HG02870 (cell line): Measurements from ENCODE around the gene EFCAB14.
"Not testable (repeated sequence)": the region's sequence is repeated elsewhere in the genome, so short reads cannot be mapped to it uniquely, and the experiment has no call there.

Experiments
- ATAC-seq: cut with Tn5 transposase; IDR thresholded peaks from one replicate; pipeline ENCODE4 v1.9.1; 2021; ENCODE audit warnings: mild to moderate bottlenecking, moderate library complexity; ENCODE audit not compliant: unreplicated experiment

EFCAB14 gene

GRCh38 chr1:46657775-46658174, 61.1 kb downstream of the EFCAB14 start:
- no peak for ATAC-seq

DNA sequence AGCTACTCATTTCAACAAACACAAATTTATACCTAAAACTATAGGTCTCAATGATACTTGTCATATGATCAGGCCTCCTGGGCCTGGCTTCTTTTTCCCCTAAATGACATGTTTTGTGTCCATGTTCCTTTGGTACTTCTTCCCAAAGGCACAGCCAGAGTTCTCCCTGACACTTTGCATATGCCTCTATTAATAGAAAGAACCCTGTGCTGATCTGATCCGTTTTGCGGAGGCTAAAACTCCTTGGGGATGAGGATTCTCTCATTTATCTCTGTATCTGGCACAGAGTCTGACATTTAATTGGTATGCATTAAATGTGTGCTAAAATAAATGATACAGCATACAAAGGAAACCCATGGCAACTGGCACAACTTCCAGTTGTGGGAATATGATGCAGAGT, 62.3 kb downstream of the EFCAB14 start:
- ATAC-seq = no peak

GRCh38 chr1:46655848-46656247, 63.1 kb downstream of the EFCAB14 start:
- ATAC-seq = no peak

GRCh38 chr1:46654698-46655097, 64.2 kb downstream of the EFCAB14 start:
- not testable (repeated sequence) for ATAC-seq

DNA sequence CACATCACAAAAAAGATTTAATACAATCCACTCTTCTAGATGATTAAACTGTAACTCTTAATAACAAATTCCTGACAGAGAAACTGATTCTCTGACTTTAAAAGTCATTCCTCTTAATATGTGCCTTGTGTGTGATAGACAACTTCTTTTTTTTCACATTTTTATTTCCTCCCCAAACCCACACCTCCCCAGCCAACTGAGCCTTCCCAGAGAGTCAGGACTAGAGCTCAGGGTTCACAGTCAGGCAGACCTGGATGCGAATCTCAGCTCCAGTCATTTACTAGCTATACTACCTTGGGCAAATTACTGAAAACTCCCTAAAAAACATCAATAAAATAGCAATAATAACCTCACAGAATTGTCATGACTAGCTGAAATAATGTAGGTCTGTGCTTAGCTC, 64.9 kb downstream of the EFCAB14 start:
- ATAC-seq = no peak

- no peak for ATAC-seq
Measured at GRCh38 chr1:46653405-46653958, 65.4 kb downstream of the EFCAB14 start.

DNA sequence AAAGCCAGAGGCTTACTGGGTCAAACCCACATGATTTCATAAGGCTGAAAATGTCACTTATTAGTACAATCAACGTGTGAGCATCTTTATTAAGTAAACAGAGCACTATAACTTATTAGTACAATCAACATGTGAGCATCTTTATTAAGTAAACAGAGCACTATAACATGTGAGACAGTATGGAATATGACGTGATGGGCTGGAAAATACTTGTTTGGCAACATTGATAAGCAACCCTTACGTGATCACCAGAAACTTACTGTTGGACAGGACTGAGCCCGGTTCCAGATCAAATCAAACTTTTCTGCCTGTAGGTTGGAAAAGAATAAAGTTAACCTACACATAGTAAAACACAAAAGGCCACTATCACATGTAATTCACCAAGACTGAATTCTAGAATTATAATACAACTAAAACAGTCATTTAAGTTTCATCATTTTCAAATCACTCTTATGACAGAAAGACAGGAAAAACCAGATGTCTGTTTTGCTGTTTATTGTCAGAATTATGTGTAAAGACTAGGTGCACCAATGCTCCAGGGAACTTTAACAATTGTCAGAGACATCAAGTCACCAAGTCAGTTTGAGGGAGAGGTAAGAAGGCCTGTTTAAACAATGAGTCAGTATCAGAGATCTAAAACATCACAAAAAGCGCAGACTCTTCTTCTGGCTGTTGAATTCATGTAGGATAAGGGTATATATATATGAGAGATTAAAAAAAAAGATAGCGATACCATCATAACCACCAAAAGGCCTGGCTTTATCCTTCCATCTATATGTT, 66.4 kb downstream of the EFCAB14 start:
- ATAC-seq = no peak

DNA sequence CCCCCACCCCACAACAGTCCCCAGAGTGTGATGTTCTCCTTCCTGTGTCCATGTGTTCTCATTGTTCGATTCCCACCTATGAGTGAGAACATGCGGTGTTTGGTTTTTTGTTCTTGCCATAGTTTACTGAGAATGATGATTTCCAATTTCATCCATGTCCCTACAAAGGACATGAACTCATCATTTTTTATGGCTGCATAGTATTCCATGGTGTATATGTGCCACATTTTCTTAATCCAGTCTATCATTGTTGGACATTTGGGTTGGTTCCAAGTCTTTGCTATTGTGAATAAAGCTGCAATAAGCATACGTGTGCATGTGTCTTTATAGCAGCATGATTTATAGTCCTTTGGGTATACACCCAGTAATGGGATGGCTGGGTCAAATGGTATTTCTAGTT, 67.8 kb downstream of the EFCAB14 start:
- not testable (repeated sequence) for ATAC-seq

DNA sequence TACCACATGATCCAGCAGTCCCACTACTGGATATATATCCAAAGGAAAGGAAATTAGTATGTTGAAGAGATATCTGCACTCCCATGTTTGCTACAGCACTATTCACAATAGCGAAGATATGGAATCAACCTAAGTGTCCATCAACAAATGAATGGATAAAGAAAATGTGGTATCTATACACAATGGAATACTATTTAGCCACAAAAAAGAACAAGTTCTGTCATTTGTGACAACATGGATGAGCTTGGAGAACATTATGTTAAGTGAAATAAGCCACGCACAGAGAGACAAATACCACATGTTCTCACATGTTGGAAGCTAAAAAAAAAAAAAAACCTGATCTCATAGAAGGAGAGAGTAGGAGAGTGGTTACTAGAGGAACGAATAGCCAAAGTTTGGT, 68.4 kb downstream of the EFCAB14 start:
- no peak for ATAC-seq

DNA sequence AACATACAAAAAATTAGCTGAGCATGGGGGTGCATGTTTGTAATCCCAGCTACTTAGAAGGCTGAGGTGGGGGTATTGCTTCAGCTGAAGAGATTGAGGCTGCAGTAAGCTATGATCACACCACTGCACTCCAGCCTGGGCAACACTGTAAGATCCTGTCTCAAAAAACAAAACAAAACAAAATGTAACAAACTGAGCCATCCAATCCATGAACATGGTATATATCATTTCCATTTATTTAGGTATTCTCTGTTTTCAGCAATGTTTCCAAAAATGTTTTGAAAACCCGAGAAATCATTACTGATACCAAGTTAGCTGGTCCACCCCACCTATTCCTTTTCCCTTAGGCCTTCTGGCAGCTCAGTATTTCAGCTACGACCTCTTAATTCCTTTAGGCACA, 69.2 kb downstream of the EFCAB14 start:
- ATAC-seq = no peak

GRCh38 chr1:46647611-46648010, 71.3 kb downstream of the EFCAB14 start:
- no peak for ATAC-seq

GRCh38 chr1:46646844-46647243, 72.1 kb downstream of the EFCAB14 start:
- ATAC-seq = no peak

- no peak for ATAC-seq
Measured at GRCh38 chr1:46646331-46646730, 72.6 kb downstream of the EFCAB14 start.

DNA sequence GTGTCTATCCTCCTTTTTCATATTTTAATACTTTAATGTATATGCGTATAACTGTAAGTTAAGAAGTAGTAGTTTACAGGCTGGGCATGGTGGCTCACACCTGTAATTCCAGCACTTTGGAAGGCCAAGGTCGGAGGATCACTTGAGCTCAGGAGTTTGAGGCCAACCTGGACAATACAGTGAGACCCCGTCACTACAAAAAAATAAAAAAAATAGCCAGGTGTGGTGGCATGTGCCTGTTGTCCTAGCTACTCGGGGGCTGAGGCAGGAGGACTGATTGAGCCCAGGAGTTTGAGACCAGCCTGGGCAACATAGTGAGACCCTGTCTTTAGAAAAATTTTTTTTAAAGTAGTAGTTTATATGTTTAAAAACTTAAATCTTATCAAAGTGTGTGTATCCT, 73.1 kb downstream of the EFCAB14 start:
- no peak for ATAC-seq

GRCh38 chr1:46643368-46643775, 75.5 kb downstream of the EFCAB14 start:
- no peak for ATAC-seq

DNA sequence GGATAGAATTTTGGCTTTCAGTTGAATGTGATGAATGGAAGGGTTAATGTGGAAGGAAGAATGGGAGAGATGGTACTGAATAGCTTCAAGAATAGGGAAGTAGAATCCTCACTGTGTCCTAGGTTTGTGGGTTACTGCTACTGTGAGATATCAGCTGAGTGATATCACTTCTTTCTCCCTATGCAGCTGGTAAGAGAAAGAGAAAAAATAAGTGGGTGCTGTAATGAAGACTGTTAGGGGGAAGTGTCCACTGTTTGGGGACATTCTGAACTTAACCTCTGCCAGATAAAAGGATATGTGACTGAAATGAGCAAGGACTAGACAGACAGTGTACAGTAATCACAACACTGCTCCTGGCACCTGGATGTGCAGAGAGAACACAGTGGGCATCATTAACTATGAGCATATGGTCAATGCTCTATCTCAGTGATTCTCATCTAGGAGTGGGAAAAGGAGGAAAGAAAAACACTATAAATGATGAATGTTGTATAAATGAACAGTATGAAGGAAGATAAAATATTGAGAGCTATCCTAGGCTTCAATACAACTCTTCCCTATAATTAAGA, 76.7 kb downstream of the EFCAB14 start:
- no peak for ATAC-seq

DNA sequence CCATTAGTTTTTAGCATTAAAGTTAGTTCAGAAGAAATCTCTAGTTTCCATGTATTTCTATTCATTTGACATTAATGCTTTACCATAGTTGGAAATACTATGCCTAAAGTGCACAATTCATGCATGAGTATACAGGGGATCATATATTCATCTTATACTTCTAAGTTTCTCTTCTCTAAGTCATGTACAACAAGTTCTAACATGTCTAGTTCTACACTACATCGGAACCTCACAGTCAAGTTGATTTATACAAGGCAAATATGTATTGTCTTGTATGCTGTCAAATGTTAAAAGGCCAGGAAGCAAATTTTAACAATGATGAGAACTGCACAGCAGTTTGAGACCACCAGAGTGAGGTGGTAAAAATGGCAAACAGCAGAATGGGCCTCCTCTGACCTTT, 79.4 kb downstream of the EFCAB14 start:
- no peak for ATAC-seq

- no peak for ATAC-seq
Measured at GRCh38 chr1:46638921-46639320, 80.0 kb downstream of the EFCAB14 start.

DNA sequence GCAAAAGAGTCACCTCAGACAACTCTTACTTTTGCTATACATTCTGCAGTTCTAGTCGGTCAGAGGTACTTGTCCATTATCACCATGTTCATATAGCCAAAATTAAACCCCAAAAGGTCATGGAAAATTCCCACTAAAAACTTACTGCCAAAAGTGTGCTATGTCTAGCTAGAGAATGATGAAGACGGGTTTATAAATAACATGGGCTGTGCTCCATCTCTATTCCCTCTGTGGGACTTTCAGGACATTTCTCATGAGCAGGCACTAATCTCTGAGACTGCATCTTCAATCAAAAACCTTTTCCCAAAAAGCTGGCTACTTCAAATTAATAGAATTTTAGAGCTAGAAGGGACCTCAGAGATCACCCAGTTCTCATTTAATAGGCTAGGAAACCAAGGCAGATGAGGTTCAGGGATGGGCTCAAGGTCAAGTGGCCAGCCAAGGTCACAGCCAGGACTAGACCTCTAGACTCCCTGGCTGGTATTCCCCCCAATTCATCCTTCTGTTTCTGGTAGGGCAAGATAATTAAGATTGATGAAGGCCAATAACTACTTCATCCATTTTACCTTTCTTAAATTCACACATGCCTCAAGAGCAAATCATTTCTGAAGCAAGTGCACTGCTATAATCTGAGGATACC, 81.3 kb downstream of the EFCAB14 start:
- ATAC-seq = no peak

- ATAC-seq = no peak
Measured at GRCh38 chr1:46635205-46635604, 83.7 kb downstream of the EFCAB14 start.

- ATAC-seq = no peak
Measured at GRCh38 chr1:46630719-46631118, 88.2 kb downstream of the EFCAB14 start.
